HUES48 (cell line): ENCODE data around the gene FNTB.
"Not testable (repeated sequence)": the region's sequence is repeated elsewhere in the genome, so short reads cannot be mapped to it uniquely, and the experiment has no call there.

Experiments used
- H3K27ac ChIP-seq: one replicate; pipeline ENCODE4 v1.7.0; 2013; ENCODE audit warnings: low read depth, low read length, inconsistent platforms
- H3K27me3 ChIP-seq: 2 replicates; pipeline ENCODE4 v1.6.1; 2013; ENCODE audit warnings: mild to moderate bottlenecking, low read length; ENCODE audit not compliant: control insufficient read depth, insufficient read depth
- H3K36me3 ChIP-seq: 2 replicates; pipeline ENCODE4 v1.6.1; 2013; ENCODE audit warnings: low read length; ENCODE audit not compliant: control insufficient read depth, insufficient read depth
- H3K4me1 ChIP-seq: 2 replicates; pipeline ENCODE4 v1.6.1; 2013; ENCODE audit warnings: mild to moderate bottlenecking, low read length; ENCODE audit not compliant: control insufficient read depth, insufficient read depth
- H3K4me3 ChIP-seq: 2 replicates; pipeline ENCODE4 v1.5.1; 2013; ENCODE audit warnings: mild to moderate bottlenecking, low read depth, low read length
- H3K9ac ChIP-seq: 2 replicates; pipeline ENCODE4 v1.6.1; 2013; ENCODE audit warnings: mild to moderate bottlenecking, low read depth, low read length, moderate library complexity
- H3K9me3 ChIP-seq: 2 replicates; pipeline ENCODE4 v1.6.1; 2013; ENCODE audit warnings: low read length; ENCODE audit not compliant: control insufficient read depth, insufficient read depth

FNTB gene

GRCh38 chr14:65019944-65020566, 33.4 kb downstream of the FNTB start:
- no peaks in the 10 kb centered on the region for H3K9me3 ChIP-seq
- H3K4me3 ChIP-seq = no peak overlapping the region
- H3K27me3 ChIP-seq = no peaks in the 10 kb centered on the region
- H3K9ac ChIP-seq = no peak overlapping the region
- H3K4me1 ChIP-seq = no peaks in the 10 kb centered on the region
- H3K27ac ChIP-seq = no peak overlapping the region
- peaks cover 14% of the 10 kb centered on the region for H3K36me3 ChIP-seq

GRCh38 chr14:65024957-65025356, 38.3 kb downstream of the FNTB start:
- no peak overlapping the region for H3K27ac ChIP-seq
- H3K9me3 ChIP-seq = no peaks in the 10 kb centered on the region
- H3K36me3 ChIP-seq = peaks cover 19% of the 10 kb centered on the region
- H3K4me3 ChIP-seq = no peak overlapping the region
- H3K9ac ChIP-seq = no peak overlapping the region
- H3K4me1 ChIP-seq = no peaks in the 10 kb centered on the region
- H3K27me3 ChIP-seq = no peaks in the 10 kb centered on the region

- Histone ChIP-seq H3K4me1 (no peaks in the 10 kb centered on the region), H3K4me3 (no peak overlapping the region), H3K9me3 (no peaks in the 10 kb centered on the region), H3K27ac (no peak overlapping the region), H3K27me3 (no peaks in the 10 kb centered on the region), H3K36me3 (peaks cover 20% of the 10 kb centered on the region), H3K9ac (no peak overlapping the region)
Measured at GRCh38 chr14:65025818-65026217, 39.1 kb downstream of the FNTB start.

- Histone ChIP-seq H3K4me1 (no peaks in the 10 kb centered on the region), H3K27ac (no peak overlapping the region), H3K9me3 (no peaks in the 10 kb centered on the region), H3K9ac (no peak overlapping the region), H3K36me3 (peaks cover 20% of the 10 kb centered on the region), H3K4me3 (no peak overlapping the region), H3K27me3 (no peaks in the 10 kb centered on the region)
Measured at GRCh38 chr14:65026526-65026925, 39.8 kb downstream of the FNTB start.

- peaks cover 24% of the 10 kb centered on the region for H3K36me3 ChIP-seq
Measured at GRCh38 chr14:65027127-65027799, 40.6 kb downstream of the FNTB start.

GRCh38 chr14:65028937-65029336, 42.2 kb downstream of the FNTB start:
- Histone ChIP-seq H3K4me3 (no peak overlapping the region), H3K27ac (no peak overlapping the region), H3K9me3 (no peaks in the 10 kb centered on the region), H3K27me3 (no peaks in the 10 kb centered on the region), H3K4me1 (no peaks in the 10 kb centered on the region), H3K36me3 (peaks cover 34% of the 10 kb centered on the region), H3K9ac (no peak overlapping the region)

More at GRCh38 chr14:65027127-65027799, 40.6 kb downstream of the FNTB start:
- Histone ChIP-seq H3K4me1 (no peaks in the 10 kb centered on the region), H3K9me3 (no peaks in the 10 kb centered on the region), H3K4me3 (no peak overlapping the region), H3K27me3 (no peaks in the 10 kb centered on the region), H3K27ac (no peak overlapping the region), H3K9ac (no peak overlapping the region)

- H3K27ac ChIP-seq, H3K4me3 ChIP-seq, H3K27me3 ChIP-seq, H3K9ac ChIP-seq, H3K4me1 ChIP-seq, H3K9me3 ChIP-seq: not testable (repeated sequence)
- H3K36me3 ChIP-seq = peaks cover 40% of the 10 kb centered on the region
Measured at GRCh38 chr14:65031321-65031720, 44.6 kb downstream of the FNTB start.

GRCh38 chr14:65032319-65032718, 45.6 kb downstream of the FNTB start:
- no peaks in the 10 kb centered on the region for H3K27me3 ChIP-seq
- H3K9ac ChIP-seq = no peak overlapping the region
- no peaks in the 10 kb centered on the region for H3K4me1 ChIP-seq
- no peak overlapping the region for H3K27ac ChIP-seq
- H3K36me3 ChIP-seq = peaks cover 40% of the 10 kb centered on the region
- no peaks in the 10 kb centered on the region for H3K9me3 ChIP-seq
- no peak overlapping the region for H3K4me3 ChIP-seq

GRCh38 chr14:65033181-65033580, 46.5 kb downstream of the FNTB start:
- Histone ChIP-seq H3K27ac (no peak overlapping the region), H3K9ac (no peak overlapping the region), H3K27me3 (no peaks in the 10 kb centered on the region), H3K4me3 (no peak overlapping the region), H3K9me3 (no peaks in the 10 kb centered on the region), H3K36me3 (peaks cover 32% of the 10 kb centered on the region), H3K4me1 (no peaks in the 10 kb centered on the region)

- Histone ChIP-seq H3K27me3 (no peaks in the 10 kb centered on the region), H3K27ac (no peak overlapping the region), H3K9ac (no peak overlapping the region), H3K4me3 (no peak overlapping the region), H3K9me3 (no peaks in the 10 kb centered on the region), H3K36me3 (peaks cover 29% of the 10 kb centered on the region), H3K4me1 (no peaks in the 10 kb centered on the region)
Measured at GRCh38 chr14:65034021-65034420, 47.3 kb downstream of the FNTB start.

- H3K9ac ChIP-seq = no peak overlapping the region
- no peaks in the 10 kb centered on the region for H3K9me3 ChIP-seq
- H3K27me3 ChIP-seq = no peaks in the 10 kb centered on the region
- peaks cover 21% of the 10 kb centered on the region for H3K36me3 ChIP-seq
- H3K4me3 ChIP-seq = no peak overlapping the region
- no peak overlapping the region for H3K27ac ChIP-seq
- H3K4me1 ChIP-seq = no peaks in the 10 kb centered on the region
Measured at GRCh38 chr14:65035049-65035448, 48.4 kb downstream of the FNTB start.
